Chondrocyte (in vitro differentiated cells): ENCODE measurements around the gene SCUBE3. TPM values are rescaled to one million over a fixed set of nuclear protein-coding genes. Genes with fewer than 3 reads are reported as not detected.
A peak's percentile ranks its signal among the peaks of the same experiment; 100 is the strongest.

Source experiments
- DNase-seq: peaks from one replicate; pipeline ENCODE4 v3.0.0; 2021; ENCODE audit warnings: mixed read lengths, low spot score
- H3K27ac Mint-ChIP-seq: one replicate; pipeline ENCODE4 v1.8.0; 2021; ENCODE audit warnings: mild to moderate bottlenecking, moderate library complexity, mixed read lengths; ENCODE audit not compliant: unreplicated experiment
- H3K27me3 Mint-ChIP-seq: 2 replicates; pipeline ENCODE4 v1.8.0; 2021; ENCODE audit warnings: low read depth, mixed read lengths
- H3K36me3 Mint-ChIP-seq: 2 replicates; pipeline ENCODE4 v1.8.0; 2021; ENCODE audit warnings: low read depth, mixed read lengths
- H3K4me1 Mint-ChIP-seq: 2 replicates; pipeline ENCODE4 v1.8.0; 2021; ENCODE audit warnings: low read depth, mild to moderate bottlenecking, mixed read lengths
- H3K4me3 Mint-ChIP-seq: one replicate; pipeline ENCODE4 v1.8.0; 2021; ENCODE audit warnings: mild to moderate bottlenecking, moderate library complexity, mixed read lengths; ENCODE audit not compliant: unreplicated experiment
- H3K9me3 Mint-ChIP-seq: 2 replicates; pipeline ENCODE4 v1.8.0; 2021; ENCODE audit warnings: low read depth, mixed read lengths
- total RNA-seq: library from RNA; stranded (reverse); gene quantifications from 3 replicates; pipeline ENCODE4 v1.2.1, GENCODE V29; 2021
- TF ChIP-seq, protein P1 (sequence below): fragments of 200-600 bp; sonication (generic); IDR thresholded peaks from 2 replicates; pipeline ENCODE4 v1.5.0; 2021; ENCODE audit warnings: antibody characterized with exemption, mild to moderate bottlenecking, moderate library complexity

SCUBE3 gene
- total RNA-seq, 1 donor from 2014 or later, result 96.6 TPM

GRCh38 chr6:35181308-35181932 is 32.3 kb upstream of the SCUBE3 start:
- TF ChIP-seq, protein P1, sequence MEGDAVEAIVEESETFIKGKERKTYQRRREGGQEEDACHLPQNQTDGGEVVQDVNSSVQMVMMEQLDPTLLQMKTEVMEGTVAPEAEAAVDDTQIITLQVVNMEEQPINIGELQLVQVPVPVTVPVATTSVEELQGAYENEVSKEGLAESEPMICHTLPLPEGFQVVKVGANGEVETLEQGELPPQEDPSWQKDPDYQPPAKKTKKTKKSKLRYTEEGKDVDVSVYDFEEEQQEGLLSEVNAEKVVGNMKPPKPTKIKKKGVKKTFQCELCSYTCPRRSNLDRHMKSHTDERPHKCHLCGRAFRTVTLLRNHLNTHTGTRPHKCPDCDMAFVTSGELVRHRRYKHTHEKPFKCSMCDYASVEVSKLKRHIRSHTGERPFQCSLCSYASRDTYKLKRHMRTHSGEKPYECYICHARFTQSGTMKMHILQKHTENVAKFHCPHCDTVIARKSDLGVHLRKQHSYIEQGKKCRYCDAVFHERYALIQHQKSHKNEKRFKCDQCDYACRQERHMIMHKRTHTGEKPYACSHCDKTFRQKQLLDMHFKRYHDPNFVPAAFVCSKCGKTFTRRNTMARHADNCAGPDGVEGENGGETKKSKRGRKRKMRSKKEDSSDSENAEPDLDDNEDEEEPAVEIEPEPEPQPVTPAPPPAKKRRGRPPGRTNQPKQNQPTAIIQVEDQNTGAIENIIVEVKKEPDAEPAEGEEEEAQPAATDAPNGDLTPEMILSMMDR, result no peak
- peak overlapping the region; percentile 91 for H3K27ac Mint-ChIP-seq
- H3K4me1 Mint-ChIP-seq, result peaks cover 86% of the 10 kb centered on the region
- DNase-seq, result no peak
- H3K9me3 Mint-ChIP-seq, result no peaks in the 10 kb centered on the region
- no peaks in the 10 kb centered on the region for H3K27me3 Mint-ChIP-seq
- H3K4me3 Mint-ChIP-seq, result no peak overlapping the region
- H3K36me3 Mint-ChIP-seq, result no peaks in the 10 kb centered on the region

DNA sequence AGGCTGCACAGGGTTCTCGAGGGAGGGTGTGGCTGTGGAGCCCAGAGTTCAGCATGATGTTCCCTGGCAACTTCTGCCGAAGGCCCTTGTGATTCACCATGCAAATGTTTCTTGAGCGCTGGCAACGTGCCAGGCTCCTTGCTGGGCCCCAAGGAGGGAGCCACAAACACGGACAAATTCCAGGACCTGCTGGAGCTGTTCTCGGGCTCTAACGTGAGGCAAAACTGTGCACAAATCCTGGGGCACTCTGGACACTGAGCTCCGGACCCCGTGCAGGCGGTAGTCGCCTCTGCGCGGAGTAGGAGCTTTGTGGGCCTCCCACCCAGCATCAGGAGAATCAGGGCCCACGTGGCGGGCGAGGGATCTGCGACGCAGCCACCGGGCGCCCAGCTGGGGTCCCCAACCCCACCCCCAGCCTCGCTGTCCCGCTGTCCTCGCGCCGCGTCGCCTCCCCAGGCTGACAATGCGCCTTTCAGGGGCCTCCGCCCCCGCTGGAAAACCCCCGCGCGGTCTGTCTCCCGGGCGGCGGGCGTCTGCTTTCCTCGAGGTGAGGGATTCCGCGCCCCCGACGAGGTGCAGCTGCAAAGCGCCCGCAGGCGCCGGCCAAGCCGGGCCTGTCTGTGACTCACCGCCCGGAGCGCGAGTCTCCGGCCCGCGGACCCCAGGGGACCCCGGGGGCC is 31.7 kb upstream of the SCUBE3 start:
- Mint-ChIP-seq H3K27me3 (no peaks in the 10 kb centered on the region), H3K36me3 (no peaks in the 10 kb centered on the region), H3K4me3 (no peak overlapping the region), H3K27ac (peak overlapping the region; percentile 91), H3K4me1 (peaks cover 86% of the 10 kb centered on the region), H3K9me3 (no peaks in the 10 kb centered on the region)
- no peak for DNase-seq
- TF ChIP-seq, protein P1, result no peak

DNA sequence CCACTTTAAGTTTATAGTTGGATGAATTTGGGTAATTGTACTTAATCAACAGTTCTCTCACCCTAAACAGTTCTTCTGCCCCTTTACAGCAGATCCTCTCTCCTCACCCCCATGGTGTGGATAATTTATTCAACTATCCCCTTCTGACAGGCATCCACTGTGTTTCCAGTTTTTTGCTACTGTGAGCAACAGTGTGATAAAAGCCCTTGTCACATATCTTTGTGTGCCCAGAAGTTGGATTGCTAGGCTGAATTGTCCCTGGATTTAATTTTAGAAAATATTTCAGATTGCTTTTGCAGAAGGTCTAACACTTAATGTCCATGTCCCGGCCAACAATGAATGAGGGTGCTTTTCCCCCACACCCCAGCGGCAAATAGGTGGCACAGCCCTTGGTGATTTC is 30.5 kb upstream of the SCUBE3 start:
- DNase-seq, result no peak
- TF ChIP-seq, protein P1, result no peak
- Mint-ChIP-seq H3K36me3 (no peaks in the 10 kb centered on the region), H3K4me1 (peaks cover 74% of the 10 kb centered on the region), H3K9me3 (no peaks in the 10 kb centered on the region), H3K4me3 (no peak overlapping the region), H3K27ac (peak overlapping the region; percentile 52), H3K27me3 (no peaks in the 10 kb centered on the region)

DNA sequence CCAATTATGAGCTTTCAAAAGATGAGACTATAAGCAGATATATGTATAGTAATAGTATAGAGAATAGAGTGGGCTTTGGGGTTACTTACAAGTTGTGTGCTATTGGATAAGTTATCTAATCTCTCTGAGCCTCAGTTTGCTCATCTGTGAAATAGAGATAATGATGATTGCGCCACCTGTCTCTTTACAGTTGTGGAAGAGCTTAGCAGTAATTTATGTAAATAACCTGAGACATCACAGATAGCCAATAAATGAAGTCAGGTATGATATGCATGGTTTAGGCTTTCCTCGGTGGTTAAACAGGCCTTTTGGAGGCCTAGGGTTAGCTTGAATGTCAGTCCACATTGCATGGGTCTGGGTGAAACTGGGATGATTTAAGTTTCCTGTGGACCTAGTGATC is 29.8 kb upstream of the SCUBE3 start:
- no peak overlapping the region for H3K4me3 Mint-ChIP-seq
- H3K27me3 Mint-ChIP-seq, result no peaks in the 10 kb centered on the region
- TF ChIP-seq, protein P1, result no peak
- no peaks in the 10 kb centered on the region for H3K36me3 Mint-ChIP-seq
- H3K9me3 Mint-ChIP-seq, result no peaks in the 10 kb centered on the region
- H3K4me1 Mint-ChIP-seq, result peaks cover 68% of the 10 kb centered on the region
- DNase-seq, result no peak
- H3K27ac Mint-ChIP-seq, result no peak overlapping the region

- peak overlapping the region; percentile 82 for H3K27ac Mint-ChIP-seq
- no peak for DNase-seq
- H3K27me3 Mint-ChIP-seq, result no peaks in the 10 kb centered on the region
- no peaks in the 10 kb centered on the region for H3K36me3 Mint-ChIP-seq
- H3K4me1 Mint-ChIP-seq, result peaks cover 60% of the 10 kb centered on the region
- no peaks in the 10 kb centered on the region for H3K9me3 Mint-ChIP-seq
- no peak overlapping the region for H3K4me3 Mint-ChIP-seq
- TF ChIP-seq, protein P1, result no peak
Observed at GRCh38 chr6:35184580-35185301, 29.0 kb upstream of the SCUBE3 start.
